Left renal cortex interstitium (tissue), 4 donors: Measurements from ENCODE around the gene NUBPL. TPM values are rescaled to one million over a fixed set of nuclear protein-coding genes. Genes with fewer than 3 reads are reported as not detected.
"Not testable (repeated sequence)": the region's sequence is repeated elsewhere in the genome, so short reads cannot be mapped to it uniquely, and the experiment has no call there.

Experiments used
- DNase-seq, 4 donors: peaks; one replicate each; pipeline ENCODE4 v3.0.0-alpha.2; 2013; ENCODE audit warnings: low read depth in 4 of 4, low spot score in 2 of 4, missing footprints in 1 of 4
- polyA plus RNA-seq, 4 donors: library from polyadenylated mRNA; unstranded; fragments of 120-200 nt; gene quantifications; one replicate each; pipeline ENCODE4 v1.2.1, GENCODE V29; 2013; ENCODE audit not compliant: insufficient read length in 4 of 4

NUBPL gene
- polyA plus RNA-seq, 4 donors = 13.3 to 18.5 (median 15.8) TPM

- no peak for DNase-seq
Observed at GRCh38 chr14:31576949-31577348, 15.7 kb downstream of the NUBPL start.

GRCh38 chr14:31578266-31578665 lies 17.1 kb downstream of the NUBPL start:
- no peak for DNase-seq

GRCh38 chr14:31578792-31579501 lies 17.7 kb downstream of the NUBPL start:
- DNase-seq = no peak

GRCh38 chr14:31580234-31580633 lies 19.0 kb downstream of the NUBPL start:
- DNase-seq = no peak

DNA sequence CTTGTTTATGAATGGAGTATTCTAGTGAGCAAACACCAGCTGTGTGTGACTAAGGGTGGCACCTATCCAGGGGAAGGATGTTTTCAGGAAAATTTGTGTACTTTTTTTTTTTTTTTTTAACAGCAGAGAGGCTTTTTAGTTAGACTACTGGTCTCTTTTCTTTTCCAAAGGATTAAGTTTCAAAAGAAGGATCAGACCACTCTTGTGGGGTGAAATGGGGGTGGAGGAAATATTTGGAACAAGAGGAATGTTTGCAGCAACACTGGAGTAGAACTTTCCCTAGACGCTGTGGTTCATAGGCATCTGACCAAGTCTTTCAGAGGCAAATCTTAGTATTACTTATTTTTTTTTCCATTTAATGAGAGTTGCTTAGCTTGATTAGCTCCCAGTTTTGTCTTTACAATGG lies 21.1 kb downstream of the NUBPL start:
- DNase-seq = no peak

- DNase-seq = peak in 1 of 4 donors; percentile 31
Observed at GRCh38 chr14:31582836-31583452, 21.7 kb downstream of the NUBPL start.

- DNase-seq = no peak
Observed at GRCh38 chr14:31590206-31590605, 29.0 kb downstream of the NUBPL start.

DNA sequence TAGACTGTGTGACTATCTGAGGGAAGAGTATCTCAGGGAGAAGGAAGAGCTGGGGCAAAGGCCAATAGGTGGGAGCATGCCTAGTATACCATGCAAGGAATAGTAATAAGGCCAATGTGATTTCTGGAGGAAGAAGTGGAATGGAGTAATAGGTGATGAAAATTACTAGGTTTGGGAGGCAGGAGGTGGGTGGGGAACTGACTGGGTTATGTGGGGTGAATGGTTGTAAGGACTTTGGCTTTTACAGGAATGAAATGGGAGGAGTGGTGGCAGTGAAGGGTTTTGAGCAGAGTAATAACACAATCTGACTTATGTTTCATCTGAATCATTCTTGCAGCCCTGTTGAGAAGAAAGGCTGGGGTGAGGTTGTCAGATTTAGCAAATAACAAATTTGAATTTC lies 30.9 kb downstream of the NUBPL start:
- no peak for DNase-seq

GRCh38 chr14:31592631-31593030 lies 31.4 kb downstream of the NUBPL start:
- no peak for DNase-seq

DNA sequence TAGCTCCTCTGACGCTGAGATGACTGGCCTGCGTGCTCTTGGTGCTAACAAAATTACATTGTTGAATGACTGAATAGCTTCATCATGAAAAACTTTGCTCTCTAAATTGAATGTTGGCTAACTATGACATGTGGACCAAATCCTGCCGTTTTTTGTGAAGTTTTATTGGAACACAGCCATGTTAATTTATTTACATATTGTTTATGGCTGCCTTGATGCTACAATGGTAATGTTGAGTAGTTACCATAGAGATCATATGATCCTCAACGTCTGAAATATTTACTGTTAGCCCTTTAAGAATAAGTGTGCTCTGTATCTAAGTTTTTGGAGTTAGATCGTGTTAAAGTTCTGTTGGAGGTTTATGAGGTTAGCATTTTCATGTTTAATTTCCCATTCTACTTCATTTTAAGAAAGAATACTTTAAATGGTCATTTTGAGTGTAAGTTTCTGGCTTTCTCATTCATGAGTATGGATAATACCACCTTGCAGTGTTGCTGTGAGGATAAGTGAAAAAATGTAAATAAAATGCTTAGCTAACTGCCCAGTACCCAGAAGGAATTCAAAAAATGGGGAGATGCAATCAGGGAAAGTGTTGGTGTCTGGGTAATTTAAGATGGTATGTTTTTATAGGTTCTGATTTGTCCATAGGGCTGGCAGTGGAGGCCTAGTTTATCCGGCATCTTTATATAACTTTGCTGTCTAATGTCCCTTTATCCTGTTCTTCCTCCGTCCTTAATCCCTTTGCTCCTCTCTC lies 35.3 kb downstream of the NUBPL start:
- DNase-seq = no peak

DNA sequence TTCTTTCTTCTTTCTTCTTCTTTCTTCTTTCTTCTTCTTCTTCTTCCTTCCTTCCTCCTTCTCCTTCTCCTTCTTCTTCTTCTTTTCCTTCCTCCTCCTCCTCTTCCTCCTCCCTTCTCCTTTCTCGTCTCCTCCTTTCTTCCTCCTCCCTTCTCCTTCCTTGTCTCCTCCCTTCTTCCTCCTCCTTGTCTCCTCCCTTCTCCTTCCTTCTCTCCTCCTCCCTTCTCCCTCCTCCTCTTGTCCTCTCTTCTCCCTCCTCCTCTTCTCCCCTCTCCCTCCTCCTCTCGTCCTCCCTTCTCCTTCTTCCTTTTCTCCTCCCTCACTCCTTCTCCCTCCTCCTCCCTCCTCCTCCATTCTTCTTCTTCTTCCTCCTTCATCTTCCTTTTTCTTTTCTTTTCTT lies 44.5 kb downstream of the NUBPL start:
- DNase-seq = no peak

- DNase-seq = no peak
Observed at GRCh38 chr14:31611778-31612433, 50.7 kb downstream of the NUBPL start.

DNA sequence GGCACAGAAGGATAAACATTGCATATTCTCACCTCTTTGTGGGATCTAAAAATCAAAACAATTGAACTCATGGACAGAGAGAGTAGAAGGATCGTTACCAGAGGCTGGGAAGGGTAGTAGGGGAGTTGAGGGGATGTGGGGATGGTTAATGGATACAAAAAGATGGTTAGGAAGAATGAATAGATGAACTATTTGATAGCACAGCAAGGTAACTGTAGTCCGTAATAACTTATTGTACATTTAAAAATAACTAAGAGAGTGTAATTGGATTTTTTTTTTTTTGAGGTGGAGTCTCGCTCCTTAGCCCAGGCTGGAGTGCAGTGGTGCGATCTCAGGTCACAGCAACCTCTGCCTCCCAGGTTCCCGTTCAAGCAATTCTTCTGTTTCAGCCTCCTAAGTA lies 52.0 kb downstream of the NUBPL start:
- DNase-seq = no peak

GRCh38 chr14:31618884-31619283 lies 57.7 kb downstream of the NUBPL start:
- not testable (repeated sequence) for DNase-seq

DNA sequence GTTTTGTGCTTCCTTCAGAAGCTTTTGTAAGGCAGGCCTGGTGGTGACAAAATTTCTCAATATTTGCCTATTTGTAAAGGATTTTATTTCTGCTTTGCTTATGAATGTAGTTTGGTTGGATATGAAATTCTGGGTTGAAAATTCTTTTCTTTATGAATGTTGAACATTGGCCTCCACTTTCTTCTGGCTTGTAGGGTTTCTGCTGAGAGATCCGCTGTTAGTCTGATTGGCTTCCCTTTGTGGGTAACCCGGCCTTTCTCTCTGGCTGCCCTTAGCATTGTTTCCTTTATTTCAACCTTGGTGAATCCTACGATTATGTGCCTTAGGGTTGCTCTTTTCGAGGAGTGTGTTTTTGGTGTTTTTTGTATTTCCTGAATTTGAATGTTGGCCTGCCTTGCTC lies 58.2 kb downstream of the NUBPL start:
- DNase-seq = no peak

DNA sequence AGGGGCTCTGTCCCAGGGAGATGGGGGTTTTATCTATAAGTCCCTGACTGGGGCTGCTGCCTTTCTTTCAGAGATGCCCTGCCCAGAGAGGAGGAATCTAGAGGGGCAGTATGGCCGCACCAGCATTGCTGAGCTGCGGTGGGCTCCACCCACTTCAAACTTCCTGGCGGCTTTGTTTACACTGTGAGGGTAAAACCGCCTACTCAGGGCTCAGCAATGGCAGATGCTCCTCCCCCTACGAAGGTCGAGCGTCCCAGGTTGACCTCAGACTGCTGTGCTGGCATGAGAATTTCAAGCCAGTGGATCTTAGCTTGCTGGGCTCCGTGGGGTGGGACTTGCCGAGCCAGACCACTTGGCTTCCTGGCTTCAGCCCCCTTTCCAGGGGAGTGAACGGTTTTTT lies 59.7 kb downstream of the NUBPL start:
- not testable (repeated sequence) for DNase-seq

GRCh38 chr14:31622060-31622459 lies 60.9 kb downstream of the NUBPL start:
- no peak for DNase-seq

DNA sequence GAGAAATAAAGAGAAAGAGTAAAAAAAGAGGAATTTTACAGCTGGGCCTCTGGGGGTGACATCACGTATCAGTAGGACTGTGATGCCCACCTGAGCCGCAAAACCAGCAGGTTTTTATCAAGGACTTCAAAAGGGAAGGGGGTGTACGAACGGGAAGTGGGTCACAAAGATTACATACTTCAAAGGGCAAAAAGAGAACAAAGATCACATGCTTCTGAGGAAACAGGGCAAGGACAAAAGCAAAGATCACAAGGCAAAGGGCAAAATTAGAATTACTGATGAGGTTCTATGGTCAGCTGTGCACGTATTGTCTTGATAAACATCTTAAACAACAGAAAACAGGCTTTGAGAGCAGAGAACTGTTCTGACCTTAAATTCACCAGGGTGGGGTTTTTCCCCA lies 91.7 kb downstream of the NUBPL start:
- not testable (repeated sequence) for DNase-seq

DNA sequence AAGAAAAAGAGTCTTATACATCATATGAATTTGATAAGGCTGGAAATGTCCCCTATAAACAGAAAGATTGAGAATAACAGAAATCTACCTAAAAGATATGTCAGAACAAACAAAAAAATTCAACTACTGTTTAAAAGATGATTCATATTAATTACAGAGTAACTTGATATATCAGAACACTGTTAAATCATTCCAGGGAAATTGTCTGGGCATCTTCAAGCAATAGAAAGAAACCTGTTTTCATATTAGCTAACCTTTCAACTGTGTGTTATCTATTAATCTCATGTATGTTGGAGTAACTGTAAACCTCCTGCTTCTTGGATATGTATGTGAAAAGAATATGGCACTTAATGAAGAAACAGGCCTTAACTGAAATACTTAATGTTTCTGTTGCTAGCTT lies 96.7 kb downstream of the NUBPL start:
- DNase-seq = no peak

DNA sequence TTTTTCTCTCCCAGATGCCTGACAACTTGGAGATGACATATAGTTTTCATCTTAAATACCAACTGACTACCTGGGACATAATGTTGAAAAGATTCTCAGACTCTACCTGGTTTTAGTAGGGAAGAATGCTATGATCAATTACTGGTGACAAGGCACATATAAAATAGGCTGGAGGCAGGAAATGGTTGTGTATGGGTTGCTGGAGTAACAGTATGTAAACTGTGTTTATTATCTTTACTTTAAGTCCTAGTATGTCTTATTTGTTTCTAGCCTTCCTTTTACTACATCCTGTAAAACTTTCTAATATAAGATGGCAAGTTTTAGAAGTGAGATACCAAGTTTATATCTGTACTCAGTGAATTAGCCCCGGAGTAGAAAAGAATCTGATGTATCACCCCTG lies 98.1 kb downstream of the NUBPL start:
- no peak for DNase-seq

DNA sequence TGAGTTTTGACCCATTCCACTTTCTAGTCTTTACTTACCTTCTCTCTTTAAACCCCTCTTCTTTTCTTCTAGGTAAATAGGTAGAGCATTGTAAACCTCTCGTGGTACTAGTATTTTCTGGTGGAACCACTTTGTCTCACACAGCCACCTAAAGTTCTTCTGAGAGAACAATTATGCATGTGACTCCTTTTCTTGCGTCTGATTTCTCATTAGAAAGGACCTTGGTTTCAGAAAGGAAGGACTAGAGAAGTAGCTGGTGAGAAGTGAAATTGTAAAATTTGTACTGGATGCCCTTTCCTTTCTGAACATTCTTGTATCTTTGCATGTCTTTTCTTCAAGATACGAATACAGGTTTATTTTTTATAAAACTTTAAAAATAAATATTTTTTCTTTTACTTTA lies 99.0 kb downstream of the NUBPL start:
- DNase-seq = no peak
